ENCODE measurements around the gene KRTAP10-3.

Gene KRTAP10-3

DNA sequence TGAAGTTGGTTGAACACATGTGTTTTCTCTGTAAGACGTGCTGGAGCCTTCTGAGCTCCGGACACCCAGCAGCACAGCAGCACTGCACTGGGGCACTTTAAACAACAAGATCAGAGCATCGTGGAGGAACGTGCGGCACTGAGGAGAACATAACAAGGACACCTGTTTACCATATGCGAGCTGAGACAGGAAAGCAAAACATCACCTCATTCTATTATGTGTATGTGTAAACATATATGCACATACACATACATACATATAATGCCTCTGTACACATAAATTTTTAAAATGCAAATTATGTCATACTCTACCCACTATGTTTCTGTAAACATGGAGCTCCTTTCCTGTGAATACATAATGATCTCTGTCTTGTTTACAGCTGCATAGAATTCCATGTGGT is 36.9 kb upstream of the KRTAP10-3 start:
- no peaks in the 10 kb centered on the region for H3K27me3 ChIP-seq (ENCODE audit: insufficient read depth, poor library complexity, severe bottlenecking)
- no peak for DNase-seq (ENCODE audit: low read depth in 1 of 2, low spot score in 1 of 2)
- no peak overlapping the region for H3K4me3 ChIP-seq (replicated peaks; ENCODE audit: insufficient read depth, low read length)
- H3K27ac ChIP-seq (replicated peaks), result no peak overlapping the region
- TF ChIP-seq POLR2AphosphoS5 (IDR thresholded peaks at IDR 0.05; ENCODE audit: low read depth) (no peak), SPI1 (IDR thresholded peaks at IDR 0.05; ENCODE audit: borderline replicate concordance, low read depth) (no peak)
- TF ChIP-seq, protein P1, sequence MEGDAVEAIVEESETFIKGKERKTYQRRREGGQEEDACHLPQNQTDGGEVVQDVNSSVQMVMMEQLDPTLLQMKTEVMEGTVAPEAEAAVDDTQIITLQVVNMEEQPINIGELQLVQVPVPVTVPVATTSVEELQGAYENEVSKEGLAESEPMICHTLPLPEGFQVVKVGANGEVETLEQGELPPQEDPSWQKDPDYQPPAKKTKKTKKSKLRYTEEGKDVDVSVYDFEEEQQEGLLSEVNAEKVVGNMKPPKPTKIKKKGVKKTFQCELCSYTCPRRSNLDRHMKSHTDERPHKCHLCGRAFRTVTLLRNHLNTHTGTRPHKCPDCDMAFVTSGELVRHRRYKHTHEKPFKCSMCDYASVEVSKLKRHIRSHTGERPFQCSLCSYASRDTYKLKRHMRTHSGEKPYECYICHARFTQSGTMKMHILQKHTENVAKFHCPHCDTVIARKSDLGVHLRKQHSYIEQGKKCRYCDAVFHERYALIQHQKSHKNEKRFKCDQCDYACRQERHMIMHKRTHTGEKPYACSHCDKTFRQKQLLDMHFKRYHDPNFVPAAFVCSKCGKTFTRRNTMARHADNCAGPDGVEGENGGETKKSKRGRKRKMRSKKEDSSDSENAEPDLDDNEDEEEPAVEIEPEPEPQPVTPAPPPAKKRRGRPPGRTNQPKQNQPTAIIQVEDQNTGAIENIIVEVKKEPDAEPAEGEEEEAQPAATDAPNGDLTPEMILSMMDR (IDR thresholded peaks at IDR 0.05; ENCODE audit: insufficient read depth, low read length), result no peak

DNA sequence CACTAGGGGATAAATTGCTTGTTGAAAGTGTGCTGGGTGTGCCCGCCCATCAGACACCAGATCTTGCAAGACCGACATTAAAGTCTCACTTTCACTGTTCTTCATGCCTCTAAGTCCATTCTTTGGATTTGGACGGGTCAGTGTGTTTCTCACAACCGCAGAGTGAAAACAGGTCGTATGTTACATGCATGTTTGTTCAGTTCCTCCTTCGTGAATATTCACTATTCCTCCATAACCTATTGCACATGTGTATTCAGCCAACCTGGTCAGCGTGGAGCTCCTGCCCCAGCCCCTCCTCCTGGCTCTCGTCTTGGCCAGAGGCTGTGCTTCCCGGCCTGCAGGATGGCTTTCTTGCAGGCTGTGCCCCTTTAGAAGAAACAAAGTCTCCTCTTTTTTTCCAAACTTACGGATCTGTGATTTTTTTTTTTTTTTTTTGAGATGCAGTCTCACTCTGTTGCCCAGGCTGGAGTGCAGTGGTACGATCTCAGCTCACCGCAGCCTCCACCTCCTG is 35.9 kb upstream of the KRTAP10-3 start:
- no peak for DNase-seq (ENCODE audit: low read depth in 1 of 2, low spot score in 1 of 2)
- Histone ChIP-seq H3K4me3 (replicated peaks; ENCODE audit: insufficient read depth, low read length) (no peak overlapping the region), H3K27me3 (ENCODE audit: insufficient read depth, poor library complexity, severe bottlenecking) (no peaks in the 10 kb centered on the region), H3K27ac (replicated peaks) (no peak overlapping the region)
- no peak for TF ChIP-seq POLR2AphosphoS5 (IDR thresholded peaks at IDR 0.05; ENCODE audit: low read depth)
- no peak for TF ChIP-seq SPI1 (IDR thresholded peaks at IDR 0.05; ENCODE audit: borderline replicate concordance, low read depth)
- TF ChIP-seq, protein P2, sequence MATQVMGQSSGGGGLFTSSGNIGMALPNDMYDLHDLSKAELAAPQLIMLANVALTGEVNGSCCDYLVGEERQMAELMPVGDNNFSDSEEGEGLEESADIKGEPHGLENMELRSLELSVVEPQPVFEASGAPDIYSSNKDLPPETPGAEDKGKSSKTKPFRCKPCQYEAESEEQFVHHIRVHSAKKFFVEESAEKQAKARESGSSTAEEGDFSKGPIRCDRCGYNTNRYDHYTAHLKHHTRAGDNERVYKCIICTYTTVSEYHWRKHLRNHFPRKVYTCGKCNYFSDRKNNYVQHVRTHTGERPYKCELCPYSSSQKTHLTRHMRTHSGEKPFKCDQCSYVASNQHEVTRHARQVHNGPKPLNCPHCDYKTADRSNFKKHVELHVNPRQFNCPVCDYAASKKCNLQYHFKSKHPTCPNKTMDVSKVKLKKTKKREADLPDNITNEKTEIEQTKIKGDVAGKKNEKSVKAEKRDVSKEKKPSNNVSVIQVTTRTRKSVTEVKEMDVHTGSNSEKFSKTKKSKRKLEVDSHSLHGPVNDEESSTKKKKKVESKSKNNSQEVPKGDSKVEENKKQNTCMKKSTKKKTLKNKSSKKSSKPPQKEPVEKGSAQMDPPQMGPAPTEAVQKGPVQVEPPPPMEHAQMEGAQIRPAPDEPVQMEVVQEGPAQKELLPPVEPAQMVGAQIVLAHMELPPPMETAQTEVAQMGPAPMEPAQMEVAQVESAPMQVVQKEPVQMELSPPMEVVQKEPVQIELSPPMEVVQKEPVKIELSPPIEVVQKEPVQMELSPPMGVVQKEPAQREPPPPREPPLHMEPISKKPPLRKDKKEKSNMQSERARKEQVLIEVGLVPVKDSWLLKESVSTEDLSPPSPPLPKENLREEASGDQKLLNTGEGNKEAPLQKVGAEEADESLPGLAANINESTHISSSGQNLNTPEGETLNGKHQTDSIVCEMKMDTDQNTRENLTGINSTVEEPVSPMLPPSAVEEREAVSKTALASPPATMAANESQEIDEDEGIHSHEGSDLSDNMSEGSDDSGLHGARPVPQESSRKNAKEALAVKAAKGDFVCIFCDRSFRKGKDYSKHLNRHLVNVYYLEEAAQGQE (IDR thresholded peaks at IDR 0.05; ENCODE audit: insufficient replicate concordance, low read depth), result no peak
- TF ChIP-seq GABPA (IDR thresholded peaks at IDR 0.05; ENCODE audit: low read depth), result no peak
- TF ChIP-seq, protein P1 (IDR thresholded peaks at IDR 0.05; ENCODE audit: insufficient read depth, low read length), result no peak

DNA sequence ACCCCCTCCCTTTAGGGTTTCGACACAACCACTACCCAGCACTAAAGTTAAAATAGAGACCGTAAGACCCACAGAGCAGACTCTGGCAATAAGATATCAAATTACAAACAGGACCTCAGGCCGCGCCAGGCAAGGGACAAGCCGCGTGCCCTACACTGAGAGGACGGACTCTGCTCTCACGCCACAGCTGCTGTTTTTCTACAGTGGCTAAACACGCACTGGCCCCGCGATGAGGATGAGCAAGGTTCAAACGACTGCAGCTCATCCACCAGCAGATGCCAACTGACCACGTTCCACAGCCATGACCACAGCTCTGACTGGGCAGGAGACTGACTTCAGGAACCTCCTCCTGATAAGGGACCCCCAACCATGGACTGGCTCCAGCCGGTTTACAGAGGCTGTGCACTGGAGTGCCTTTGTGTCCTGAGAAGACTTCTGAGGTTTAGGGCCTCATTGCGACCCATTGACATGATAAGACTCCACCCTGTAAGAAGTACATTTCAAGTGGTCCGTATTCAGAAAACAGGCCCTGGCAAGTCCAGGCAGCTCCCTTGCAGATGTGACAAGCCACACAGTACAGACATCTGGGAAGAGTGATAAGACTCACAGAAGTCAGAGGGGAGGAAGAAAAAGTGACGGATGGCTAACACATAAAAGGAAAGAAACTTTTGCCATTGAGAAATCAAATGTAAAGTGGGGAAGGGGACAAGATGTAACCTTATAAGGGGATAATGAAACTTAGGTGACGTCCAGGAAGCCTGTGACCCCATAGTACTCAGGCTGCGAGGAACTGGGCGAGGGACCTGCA is 35.2 kb upstream of the KRTAP10-3 start:
- Histone ChIP-seq H3K4me3 (replicated peaks; ENCODE audit: insufficient read depth, low read length) (no peak overlapping the region), H3K27me3 (ENCODE audit: insufficient read depth, poor library complexity, severe bottlenecking) (no peaks in the 10 kb centered on the region), H3K27ac (replicated peaks) (no peak overlapping the region)
- no peak for DNase-seq (ENCODE audit: low read depth in 1 of 2, low spot score in 1 of 2)
- TF ChIP-seq, protein P2 (IDR thresholded peaks at IDR 0.05; ENCODE audit: insufficient replicate concordance, low read depth), result no peak
- TF ChIP-seq GABPA (IDR thresholded peaks at IDR 0.05; ENCODE audit: low read depth) (no peak), SPI1 (IDR thresholded peaks at IDR 0.05; ENCODE audit: borderline replicate concordance, low read depth) (no peak), POLR2AphosphoS5 (IDR thresholded peaks at IDR 0.05; ENCODE audit: low read depth) (no peak)
- TF ChIP-seq, protein P1 (IDR thresholded peaks at IDR 0.05; ENCODE audit: insufficient read depth, low read length), result no peak

Measured in HL-60 (cell line).